ENCODE results near the gene FTO. TPM values are rescaled to one million over a fixed set of nuclear protein-coding genes. Genes with fewer than 3 reads are reported as not detected.

The FTO gene
- total RNA-seq, 1 donor from 2014 or later: 75.6 TPM

DNA sequence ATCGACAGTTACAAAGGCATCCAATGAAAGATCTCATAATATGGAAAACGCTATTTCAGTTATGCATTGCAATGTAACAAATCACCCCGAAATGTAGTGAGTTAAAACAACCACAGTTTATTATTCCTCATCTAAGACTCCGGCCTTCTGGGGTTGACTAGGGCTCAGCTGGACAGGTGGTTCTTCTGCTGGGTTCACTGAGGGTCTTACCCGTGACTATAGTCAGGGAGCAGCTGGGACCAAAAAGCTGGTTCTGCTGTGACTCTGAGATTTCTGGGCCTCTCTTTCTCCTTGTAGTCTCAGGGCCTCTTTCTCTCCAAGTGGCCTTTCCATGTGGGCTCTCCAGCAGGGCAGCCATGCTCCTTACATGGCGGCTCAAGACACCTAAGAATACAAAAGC is 386.6 kb downstream of the FTO start:
- intact Hi-C loops (cut with DNase I): no loop called here

DNA sequence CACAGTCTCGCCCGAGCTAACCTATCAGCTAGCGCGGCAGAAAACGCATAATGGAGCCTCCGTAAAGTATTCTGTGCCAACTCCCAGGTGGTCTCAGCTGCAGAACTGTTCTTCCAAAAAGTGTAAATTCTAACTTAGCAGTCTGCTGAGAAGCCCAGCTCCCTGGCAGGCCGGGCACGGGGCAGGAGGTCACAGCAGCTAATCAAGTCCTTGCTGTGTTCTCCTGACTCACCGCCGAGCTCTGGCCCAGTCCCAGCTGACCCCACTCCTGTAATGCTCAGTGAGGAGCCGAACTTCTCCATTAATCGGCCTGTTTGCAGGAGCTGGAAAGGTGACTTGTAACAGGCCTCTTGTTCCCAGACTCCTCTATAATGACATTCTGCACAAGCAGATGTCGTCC is 389.3 kb downstream of the FTO start:
- H3K4me1 ChIP-seq: no peaks in the 10 kb centered on the region
- no peak overlapping the region for H3K27ac ChIP-seq
- no peaks in the 10 kb centered on the region for H3K9me3 ChIP-seq
- no peak overlapping the region for H3K4me3 ChIP-seq
- intact Hi-C loops (cut with DNase I): no loop called here
- no peak for ATAC-seq
- TF ChIP-seq, protein P1, sequence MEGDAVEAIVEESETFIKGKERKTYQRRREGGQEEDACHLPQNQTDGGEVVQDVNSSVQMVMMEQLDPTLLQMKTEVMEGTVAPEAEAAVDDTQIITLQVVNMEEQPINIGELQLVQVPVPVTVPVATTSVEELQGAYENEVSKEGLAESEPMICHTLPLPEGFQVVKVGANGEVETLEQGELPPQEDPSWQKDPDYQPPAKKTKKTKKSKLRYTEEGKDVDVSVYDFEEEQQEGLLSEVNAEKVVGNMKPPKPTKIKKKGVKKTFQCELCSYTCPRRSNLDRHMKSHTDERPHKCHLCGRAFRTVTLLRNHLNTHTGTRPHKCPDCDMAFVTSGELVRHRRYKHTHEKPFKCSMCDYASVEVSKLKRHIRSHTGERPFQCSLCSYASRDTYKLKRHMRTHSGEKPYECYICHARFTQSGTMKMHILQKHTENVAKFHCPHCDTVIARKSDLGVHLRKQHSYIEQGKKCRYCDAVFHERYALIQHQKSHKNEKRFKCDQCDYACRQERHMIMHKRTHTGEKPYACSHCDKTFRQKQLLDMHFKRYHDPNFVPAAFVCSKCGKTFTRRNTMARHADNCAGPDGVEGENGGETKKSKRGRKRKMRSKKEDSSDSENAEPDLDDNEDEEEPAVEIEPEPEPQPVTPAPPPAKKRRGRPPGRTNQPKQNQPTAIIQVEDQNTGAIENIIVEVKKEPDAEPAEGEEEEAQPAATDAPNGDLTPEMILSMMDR (IDR thresholded peaks at IDR 0.05): no peak
- no peak for DNase-seq
- H3K27me3 ChIP-seq: no peaks in the 10 kb centered on the region
- H3K36me3 ChIP-seq: no peaks in the 10 kb centered on the region

More for the DNA sequence above, 386.6 kb downstream of the FTO start:
- Histone ChIP-seq H3K27me3 (no peaks in the 10 kb centered on the region), H3K4me1 (no peaks in the 10 kb centered on the region), H3K4me3 (no peak overlapping the region), H3K9me3 (no peaks in the 10 kb centered on the region), H3K27ac (no peak overlapping the region), H3K36me3 (no peaks in the 10 kb centered on the region)
- TF ChIP-seq, protein P1 (IDR thresholded peaks at IDR 0.05): no peak
- DNase-seq: no peak
- no peak for ATAC-seq

DNA sequence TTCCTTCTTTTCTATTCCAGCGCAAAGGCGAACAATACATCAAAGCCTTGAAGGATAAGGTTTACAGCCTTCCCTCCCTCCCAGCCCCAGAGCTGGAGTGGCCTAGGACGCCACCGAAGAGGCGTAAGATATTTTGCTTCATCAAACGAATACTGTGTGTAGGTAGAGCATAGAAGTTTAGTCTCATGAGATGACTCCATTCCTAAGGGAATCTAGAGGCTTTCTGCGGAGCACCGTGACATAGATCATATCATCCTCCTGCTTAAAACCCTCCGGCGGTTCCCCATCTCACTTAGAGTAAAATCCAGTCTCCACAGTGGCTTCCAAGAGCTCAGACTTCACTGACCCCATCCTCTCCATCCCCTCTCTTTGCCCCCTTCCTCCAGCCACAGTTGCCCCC is 390.7 kb downstream of the FTO start:
- intact Hi-C loops (cut with DNase I): no loop called here
- no peak overlapping the region for H3K4me3 ChIP-seq
- no peaks in the 10 kb centered on the region for H3K27me3 ChIP-seq
- ATAC-seq (no peak), DNase-seq (no peak)
- no peak overlapping the region for H3K27ac ChIP-seq
- no peaks in the 10 kb centered on the region for H3K36me3 ChIP-seq
- H3K9me3 ChIP-seq: no peaks in the 10 kb centered on the region
- TF ChIP-seq, protein P1 (IDR thresholded peaks at IDR 0.05): no peak
- no peaks in the 10 kb centered on the region for H3K4me1 ChIP-seq

DNA sequence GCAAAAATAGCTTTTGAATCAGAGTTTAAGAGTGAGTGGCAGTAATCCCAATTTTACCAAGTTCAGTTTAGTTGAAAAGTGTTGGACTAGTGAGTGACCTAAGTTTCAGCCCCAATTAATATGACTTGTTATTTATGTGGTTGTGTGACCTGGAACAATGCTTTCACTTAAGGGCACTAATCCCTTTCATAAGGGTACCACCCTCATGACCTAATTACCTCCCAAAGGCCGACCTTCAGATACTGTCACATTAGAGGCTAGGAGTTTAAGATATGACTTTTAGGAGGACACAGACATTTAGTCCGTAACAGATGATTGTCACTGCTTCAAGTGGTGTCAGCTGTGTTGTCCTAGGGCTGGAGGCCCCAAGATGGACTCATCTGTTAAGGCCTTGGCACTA is 392.7 kb downstream of the FTO start:
- TF ChIP-seq, protein P1 (IDR thresholded peaks at IDR 0.05): no peak
- Histone ChIP-seq H3K4me3 (no peak overlapping the region), H3K27ac (no peak overlapping the region)

DNA sequence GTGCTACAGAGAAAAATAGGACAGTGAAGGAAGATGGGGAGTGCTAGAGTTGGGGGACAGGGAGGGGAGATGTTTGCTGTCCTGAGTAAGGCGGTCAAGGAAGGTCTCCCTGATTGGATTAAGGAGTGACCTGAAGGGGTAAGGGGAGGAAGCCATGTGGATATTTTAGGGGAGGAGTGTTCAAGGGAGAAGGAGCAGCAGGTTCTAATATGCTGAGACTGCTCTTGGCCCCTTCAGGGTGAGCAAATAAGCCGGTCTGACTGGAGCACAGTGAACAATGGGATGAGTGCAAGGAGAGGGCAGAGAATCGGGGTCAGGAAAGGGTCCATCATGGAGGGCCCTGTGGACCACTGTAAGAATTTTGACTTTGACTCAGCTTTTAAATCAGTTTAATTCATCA is 393.8 kb downstream of the FTO start:
- TF ChIP-seq, protein P1 (IDR thresholded peaks at IDR 0.05): no peak
- Histone ChIP-seq H3K9me3 (no peaks in the 10 kb centered on the region), H3K4me3 (no peak overlapping the region), H3K4me1 (no peaks in the 10 kb centered on the region), H3K27ac (no peak overlapping the region), H3K27me3 (no peaks in the 10 kb centered on the region), H3K36me3 (no peaks in the 10 kb centered on the region)
- intact Hi-C loops (cut with DNase I): no loop called here
- no peak for DNase-seq
- no peak for ATAC-seq

More for the DNA sequence above, 392.7 kb downstream of the FTO start:
- intact Hi-C loops (cut with DNase I): no loop called here
- ATAC-seq (no peak), DNase-seq (no peak)
- Histone ChIP-seq H3K4me1 (no peaks in the 10 kb centered on the region), H3K9me3 (no peaks in the 10 kb centered on the region), H3K36me3 (no peaks in the 10 kb centered on the region), H3K27me3 (no peaks in the 10 kb centered on the region)

DNA sequence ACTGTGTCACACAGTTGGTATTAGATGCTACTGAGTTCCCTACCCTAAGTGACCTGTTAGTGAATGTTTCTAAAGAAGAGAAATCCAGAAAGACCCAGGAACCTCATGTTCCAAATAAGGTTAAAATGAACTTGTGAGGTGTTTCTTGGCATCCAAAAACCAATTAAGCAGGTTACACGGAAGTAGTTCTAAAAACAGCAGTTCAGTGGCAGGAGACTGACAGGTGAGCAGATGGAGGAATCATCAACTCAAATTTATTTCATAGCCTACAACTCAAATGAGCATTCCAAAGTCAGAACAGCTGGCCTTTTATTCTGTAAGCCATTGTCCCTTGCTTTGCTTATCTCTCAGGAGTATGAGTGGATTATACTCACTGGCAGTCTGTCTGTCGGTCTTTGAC is 394.3 kb downstream of the FTO start:
- TF ChIP-seq, protein P1 (IDR thresholded peaks at IDR 0.05): no peak
- H3K9me3 ChIP-seq: no peaks in the 10 kb centered on the region
- H3K27ac ChIP-seq: no peak overlapping the region
- no peak for DNase-seq
- H3K36me3 ChIP-seq: no peaks in the 10 kb centered on the region
- H3K4me3 ChIP-seq: no peak overlapping the region
- H3K4me1 ChIP-seq: no peaks in the 10 kb centered on the region
- intact Hi-C loops (cut with DNase I): no loop called here
- ATAC-seq: no peak
- H3K27me3 ChIP-seq: no peaks in the 10 kb centered on the region

All from upper lobe of right lung (tissue), 1 donor.